SK-N-SH (cell line): ENCODE measurements around the gene UGT1A4.

ENCODE experiments used
- CTCF ChIP-seq: fragments of 200-600 bp; sonication (generic); IDR thresholded peaks from 2 replicates; pipeline ENCODE4 v1.6.1; 2017; ENCODE audit warnings: antibody characterized with exemption, mild to moderate bottlenecking, moderate library complexity
- EP300 ChIP-seq, 2 experiments: IDR thresholded peaks; 2 replicates each; pipeline versions ENCODE4 v1.4.0 to v1.6.1; 2012; ENCODE audit warnings: borderline replicate concordance in 1 of 2, low read depth in 1 of 2, low read length in 1 of 2
- JUND ChIP-seq: IDR thresholded peaks from 2 replicates; pipeline ENCODE4 v1.4.0; 2012
- RFX5 ChIP-seq: IDR thresholded peaks from 2 replicates; pipeline ENCODE4 v1.6.1; 2012; ENCODE audit warnings: mild to moderate bottlenecking, improper control_type of control experiment, low read length
- SMC3 ChIP-seq: IDR thresholded peaks from 2 replicates; pipeline ENCODE4 v1.6.1; 2012; ENCODE audit warnings: low read depth, low read length, improper control_type of control experiment
- USF1 ChIP-seq: IDR thresholded peaks from 2 replicates; pipeline ENCODE4 v1.4.0; 2012; ENCODE audit warnings: low read depth, borderline replicate concordance

- TF ChIP-seq EP300 (IDR thresholded peaks at IDR 0.05; ENCODE audit: borderline replicate concordance in 1 of 2, low read depth in 1 of 2, low read length in 1 of 2): no peak
- no peak for TF ChIP-seq CTCF
- no peak for TF ChIP-seq USF1
- TF ChIP-seq SMC3: no peak
- TF ChIP-seq RFX5: no peak
- TF ChIP-seq JUND: no peak
Observed at GRCh38 chr2:233803994-233804393, 85.5 kb downstream of the UGT1A4 start.
